CD4-positive, alpha-beta T cell treated with Interleukin-21 for 1 hour (primary cell): ENCODE measurements around the gene YIF1A.
"Not testable (repeated sequence)": the region's sequence is repeated elsewhere in the genome, so short reads cannot be mapped to it uniquely, and the experiment has no call there.

Experiments used
- DNase-seq: peaks from one replicate; pipeline ENCODE4 v3.0.0-alpha.2; 2020

Gene YIF1A

DNA sequence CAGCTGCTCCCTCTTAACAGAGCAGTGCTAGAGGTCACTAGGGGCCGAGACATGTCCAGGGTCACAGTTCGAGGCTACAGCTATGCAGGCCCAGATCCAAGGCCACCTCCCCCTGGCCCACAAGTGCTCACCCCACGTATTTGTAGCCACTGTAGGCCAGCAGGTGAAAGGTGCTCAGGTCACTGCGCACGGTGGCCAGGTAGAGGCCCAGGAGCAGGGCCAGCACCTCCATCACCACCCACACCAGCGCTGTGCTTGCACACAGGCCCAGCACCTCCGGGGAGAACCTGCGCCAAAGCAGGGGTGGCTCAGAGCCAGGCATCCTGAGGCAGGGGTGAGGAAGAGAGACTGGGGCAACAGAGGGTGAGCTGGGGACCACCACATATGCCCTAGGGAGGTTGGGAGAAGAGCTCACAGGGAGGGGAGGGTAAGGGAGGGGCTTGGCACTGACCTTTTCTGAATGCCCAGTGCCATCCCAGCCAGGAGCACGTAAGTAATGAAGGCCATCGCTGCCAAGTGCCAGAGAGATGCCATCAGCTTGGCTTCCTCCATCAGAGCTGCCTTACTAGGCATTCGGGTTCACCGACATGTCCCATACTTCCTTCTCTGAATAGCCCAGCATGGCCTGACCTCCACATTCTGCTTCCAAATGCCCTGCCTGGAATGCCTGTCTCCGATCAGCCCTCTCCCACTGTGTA is 3.5 kb downstream of the YIF1A start:
- DNase-seq, result no peak

DNA sequence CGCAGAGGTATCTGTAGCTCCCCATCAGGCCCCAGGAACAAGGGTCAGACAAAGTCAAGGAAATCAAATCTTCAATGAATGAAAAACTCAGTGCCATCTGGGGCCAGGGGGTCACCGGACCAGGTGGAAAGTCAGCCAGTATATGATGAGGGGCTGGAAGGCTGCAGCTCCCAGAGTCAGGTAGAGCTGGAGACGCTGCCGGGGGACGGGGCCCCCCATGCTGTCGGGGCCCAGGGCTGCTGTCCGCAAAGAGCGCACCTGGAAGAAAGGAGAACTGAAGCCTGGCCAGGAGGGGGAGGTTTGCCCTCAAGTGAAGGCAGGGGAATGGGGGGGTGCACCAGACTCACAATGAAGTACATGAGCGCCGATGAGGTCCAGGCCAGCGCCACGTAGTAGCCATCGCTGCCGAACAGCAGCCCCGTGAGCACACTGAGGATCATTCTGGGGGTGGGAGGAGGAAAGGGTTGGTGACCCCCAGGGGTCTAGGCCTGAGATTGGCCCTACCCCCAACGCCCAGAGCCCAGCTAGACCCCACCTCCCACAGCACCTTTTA is 4.3 kb downstream of the YIF1A start:
- no peak for DNase-seq

DNA sequence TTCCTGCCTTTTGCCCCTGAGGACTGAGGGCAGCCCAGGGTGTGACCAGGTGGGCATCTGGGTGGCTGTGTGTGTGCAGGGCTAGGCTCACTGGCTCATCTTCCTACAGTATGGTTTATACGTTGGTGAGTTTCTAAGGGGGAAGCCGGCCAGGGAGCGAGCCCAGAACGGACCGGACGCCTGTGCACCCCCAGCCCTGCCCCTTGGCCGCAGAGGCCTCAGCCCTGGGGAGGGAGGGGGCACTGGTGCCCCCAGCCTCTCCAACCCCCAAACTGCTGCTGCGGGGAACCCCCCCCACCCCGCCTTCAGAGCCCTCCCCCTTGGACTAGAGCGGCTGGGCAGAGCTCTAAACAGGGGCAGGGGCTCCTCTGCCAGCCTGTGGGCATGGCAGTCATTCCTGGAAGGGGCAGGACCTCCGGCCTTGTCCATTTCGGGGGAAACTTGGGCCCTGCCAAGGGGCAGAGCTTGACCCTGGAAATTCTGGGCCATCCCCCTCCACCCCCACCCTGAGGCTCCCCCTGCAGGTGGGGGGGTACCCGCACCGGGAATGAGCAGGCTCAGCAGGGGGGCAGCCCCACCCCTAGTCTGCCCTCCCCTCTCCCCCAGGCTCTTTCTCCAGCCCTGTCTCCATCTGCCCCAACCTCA is 5.4 kb downstream of the YIF1A start:
- DNase-seq, result no peak

DNA sequence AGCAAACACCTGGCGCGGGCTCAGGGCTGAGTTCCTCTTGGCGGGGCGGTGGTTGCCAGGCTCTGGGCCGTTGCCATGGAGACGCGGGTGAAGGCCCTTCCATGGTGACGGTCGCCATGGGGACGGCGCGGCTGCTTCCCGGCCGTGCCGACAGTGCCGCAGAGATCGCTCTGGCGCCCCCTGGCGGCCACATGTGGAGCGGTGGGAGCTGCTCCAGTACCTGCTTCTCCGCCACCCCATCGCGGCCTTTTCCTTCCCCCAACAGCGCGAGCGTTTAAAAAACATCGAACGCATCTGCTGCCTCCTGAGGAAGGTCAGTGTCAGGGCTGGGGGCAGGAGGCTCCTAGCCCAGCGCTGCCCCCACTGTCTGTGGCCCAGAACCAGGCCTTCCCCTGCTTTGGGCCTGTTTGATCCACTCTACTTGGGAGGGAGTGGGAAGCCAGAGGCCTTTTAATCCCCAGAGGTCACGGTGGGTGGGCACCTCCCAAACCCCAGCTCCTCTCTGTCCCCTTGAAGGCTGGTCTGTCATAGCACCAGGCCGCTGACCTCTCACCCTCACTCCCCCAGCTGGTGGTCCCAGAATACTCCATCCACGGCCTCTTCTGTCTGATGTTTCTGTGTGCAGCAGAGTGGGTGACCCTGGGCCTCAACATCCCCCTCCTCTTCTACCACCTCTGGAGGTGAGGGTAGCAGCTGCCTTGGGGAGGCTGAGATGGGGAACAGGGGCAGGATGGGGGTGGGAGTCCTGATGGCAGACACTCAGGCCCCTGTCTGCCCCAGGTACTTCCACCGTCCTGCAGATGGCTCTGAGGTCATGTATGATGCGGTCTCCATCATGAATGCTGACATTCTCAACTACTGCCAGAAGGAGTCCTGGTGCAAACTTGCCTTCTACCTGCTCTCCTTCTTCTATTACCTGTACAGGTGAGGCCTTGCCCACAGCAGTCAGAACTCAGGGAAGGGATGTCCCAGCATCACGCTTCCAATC is 6.2 kb downstream of the YIF1A start:
- peak; percentile 99 for DNase-seq

DNA sequence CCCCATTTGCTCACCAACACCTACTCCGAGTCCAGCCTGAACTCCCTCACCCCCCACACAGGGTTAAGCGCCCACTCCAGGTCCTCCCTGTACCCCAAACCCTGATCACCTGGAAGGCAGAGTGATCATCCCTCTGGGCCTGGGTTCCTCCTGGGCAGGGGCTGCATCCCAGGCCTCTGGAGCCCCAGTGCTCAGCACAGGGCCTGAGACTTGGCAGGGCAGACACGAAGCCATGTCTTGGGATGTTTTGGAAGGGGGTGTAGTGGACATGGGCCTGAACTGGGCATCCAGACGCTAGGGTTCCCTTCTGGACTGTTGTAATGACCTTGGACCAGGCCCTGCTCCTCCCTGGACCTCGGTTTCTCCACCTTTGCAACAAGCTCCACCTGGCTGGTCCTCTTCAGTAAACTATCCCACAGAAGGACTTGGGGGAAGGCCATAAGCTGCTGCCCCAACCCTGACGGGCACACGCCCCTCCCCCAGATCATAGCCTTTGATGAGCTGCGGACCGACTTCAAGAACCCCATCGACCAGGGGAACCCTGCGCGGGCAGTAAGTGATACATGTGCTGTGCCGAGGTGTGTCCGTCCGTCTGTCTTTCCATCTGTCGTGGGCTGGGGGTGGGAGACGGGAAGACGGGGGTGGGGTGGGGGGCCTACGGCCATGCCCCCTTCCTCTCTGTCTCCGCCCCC is 7.0 kb downstream of the YIF1A start:
- DNase-seq, result no peak

DNA sequence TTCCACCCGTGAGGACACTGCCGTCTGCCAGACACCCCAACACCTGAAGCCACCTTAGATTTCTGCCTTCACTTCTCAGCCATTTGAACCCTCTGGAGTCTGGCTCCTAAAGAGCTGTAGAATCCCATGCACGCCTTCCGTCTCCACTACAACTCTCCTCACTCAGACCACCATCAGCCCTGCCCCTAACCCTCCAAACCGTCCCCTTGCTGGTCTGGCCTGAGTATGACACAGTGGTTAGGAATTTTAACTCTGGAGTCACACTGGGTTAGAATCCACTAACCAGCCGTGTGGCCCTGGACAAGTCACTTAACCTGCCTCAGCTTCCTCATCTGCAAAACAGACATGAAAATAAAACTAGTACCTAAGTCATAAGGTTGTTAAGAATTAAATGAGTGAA is 7.9 kb downstream of the YIF1A start:
- DNase-seq, result no peak

DNA sequence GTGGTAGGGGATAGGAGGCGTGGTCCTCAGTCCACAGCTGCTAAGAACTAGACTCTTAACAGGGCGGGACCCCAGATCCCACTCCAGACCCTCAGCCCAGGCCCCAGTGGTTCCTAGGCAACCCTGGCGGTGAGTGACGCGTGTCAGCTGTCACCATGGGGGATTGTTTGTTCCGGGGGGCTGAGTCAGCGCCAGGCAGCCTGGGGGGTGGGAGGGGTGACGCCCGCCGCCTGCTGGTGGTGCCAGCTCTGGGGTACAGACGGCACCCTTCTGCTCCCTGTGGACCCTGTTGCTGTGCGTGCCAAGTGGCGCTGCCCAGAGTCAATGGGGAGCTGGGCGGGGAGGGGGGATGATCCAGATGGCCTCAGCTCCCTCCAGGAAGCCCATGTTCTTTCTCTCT is 8.5 kb downstream of the YIF1A start:
- no peak for DNase-seq

DNA sequence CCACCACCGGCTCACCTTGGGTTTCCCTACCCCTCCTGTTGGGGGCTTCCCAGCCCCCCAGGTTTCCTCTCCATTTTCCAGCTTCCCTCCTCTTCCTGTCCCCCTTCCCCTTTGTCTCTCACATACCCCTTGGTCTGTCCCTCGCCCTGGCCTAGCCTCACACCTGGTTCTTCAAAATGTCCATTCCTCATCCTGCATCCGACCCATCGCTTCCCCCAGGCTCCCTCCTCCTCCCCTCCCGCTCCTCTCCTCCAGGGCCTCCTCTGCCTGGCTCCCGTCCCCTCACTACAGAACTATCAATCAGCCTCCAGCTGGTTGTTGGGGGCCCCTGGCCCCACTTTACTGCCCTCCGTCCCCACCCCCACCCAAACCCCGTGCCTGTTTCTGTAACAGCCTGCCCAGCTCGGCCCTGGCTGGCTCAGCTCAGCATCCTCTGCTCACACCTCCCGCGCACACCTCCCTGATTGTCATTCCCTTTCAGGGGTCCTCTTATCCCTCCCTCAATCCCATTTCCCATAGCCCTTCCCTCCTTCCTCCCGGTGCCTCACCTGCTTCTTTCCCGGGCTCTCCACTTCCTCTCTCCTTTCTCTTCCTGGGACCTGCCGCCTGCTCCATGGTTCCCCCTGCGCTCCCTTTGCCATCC is 9.7 kb downstream of the YIF1A start:
- no peak for DNase-seq

DNA sequence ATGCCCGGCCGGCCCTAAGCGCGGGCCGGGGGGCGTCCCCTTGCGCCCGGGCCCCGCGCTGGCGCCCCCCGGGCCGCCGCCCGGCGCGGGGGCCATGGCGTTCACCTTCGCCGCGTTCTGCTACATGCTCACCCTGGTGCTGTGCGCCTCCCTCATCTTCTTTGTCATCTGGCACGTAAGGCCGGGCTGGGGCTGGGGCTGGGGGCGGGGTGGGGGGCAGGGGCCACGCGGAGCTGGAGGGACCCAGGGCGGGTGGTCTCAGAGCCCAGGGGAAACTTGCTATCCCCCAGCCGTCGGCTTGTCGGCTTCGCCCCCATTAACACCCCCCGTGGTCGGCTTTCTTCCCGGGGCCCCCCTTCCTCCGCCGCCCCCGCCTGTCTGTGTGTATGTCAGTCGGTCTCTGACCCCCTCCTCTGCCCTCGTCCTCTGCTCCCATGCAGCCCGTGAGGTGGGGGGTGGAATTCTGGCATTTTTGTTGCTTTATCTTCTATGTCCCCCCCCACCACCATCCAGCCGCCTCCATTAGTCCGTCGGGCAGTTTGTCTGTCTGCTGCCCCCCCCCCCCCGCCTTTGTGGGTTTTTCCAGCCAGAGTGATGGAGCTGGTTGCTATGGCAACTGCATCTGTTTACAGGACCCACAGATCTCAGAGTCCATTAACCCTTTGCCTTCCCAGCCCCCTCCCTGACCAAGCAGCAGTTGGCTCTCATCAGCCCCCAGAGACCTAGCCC is 10.4 kb downstream of the YIF1A start:
- peak; percentile 65 for DNase-seq

DNA sequence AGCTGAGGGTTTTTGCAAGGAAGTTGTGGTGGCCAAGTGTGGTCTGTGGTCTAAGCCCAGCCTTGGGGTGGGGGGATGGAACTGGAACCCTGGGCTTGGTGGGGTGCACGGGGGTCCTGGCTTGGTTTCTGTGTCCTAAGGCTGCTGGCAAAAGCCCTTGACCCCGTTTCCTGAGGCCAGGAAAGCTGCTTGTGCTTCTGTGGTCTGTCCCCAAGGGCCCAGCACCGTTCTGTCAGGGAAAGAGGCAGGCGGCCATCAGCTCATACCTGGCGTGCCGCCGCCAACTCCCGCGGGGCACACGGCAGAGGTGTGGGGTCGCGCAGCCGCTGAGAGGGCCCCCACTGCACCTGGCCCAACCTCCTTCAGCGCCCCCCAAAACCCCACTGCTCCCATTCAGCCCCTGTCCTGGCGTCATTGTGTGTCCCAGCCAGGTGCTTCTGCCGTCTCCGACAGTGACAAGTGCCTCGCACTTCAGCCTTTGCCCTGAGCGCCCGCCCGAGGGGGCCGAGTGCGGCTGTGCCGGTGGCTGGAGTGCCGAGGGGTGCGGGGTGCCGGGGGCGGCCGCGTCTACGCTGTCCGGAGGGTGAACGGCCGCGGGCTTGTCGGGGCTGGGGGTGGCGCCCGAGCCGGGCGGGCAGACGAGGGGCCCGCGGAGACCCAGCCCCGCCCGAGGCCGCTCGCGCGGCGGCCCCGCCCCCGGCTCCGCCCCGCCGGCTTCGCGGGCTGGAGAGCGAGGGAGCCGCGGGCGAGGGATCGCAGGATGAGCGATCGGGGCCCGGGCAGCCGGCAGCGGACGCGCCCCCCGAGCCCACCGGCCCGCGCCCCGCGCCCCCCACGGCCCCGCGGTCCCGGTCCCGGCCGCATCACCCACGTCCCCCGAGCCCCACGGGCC is 11.2 kb downstream of the YIF1A start, which contains the start of gene CNIH2:
TSS of gene CNIH2 (plus strand) at position 705 of the 892 bp plus-strand sequence. CDS start 282 bp downstream, outside the sequence.
- DNase-seq, result peak; percentile 56

DNA sequence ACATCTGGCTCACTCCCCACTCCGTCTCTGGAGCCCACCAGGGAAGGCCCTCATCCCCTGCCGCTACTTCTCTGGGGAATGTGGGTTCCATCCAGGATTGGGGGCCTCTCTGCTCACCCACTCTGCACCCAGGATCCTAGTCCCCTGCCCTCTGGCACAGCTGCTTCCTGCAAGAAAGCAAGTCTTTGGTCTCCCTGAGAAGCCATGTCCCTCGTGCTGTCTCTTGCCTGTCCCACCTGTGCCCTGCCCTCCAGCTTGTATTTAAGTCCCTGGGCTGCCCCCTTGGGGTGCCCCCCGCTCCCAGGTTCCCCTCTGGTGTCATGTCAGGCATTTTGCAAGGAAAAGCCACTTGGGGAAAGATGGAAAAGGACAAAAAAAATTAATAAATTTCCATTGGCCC is 11.9 kb downstream of the YIF1A start:
- DNase-seq, result not testable (repeated sequence)

DNA sequence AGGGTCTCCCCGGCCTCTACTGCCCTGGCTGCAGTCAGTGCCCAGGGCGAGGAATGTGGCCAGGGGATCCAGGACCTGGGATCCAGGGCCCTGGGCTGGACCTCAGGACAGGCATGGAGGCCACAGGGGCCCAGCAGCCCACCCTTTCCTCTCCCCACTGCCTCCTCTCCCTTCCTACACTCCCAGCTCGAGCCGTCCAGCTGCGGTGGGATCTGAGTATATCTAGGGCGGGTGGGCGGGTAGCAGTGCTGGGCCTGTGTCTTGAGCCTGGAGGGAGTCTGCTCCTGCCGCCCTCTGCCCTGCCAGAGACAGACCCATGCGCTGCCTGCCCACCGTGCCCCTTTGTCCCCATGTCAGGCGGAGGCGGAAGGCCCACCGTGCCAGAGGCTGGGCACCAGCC is 12.3 kb downstream of the YIF1A start:
- DNase-seq, result not testable (repeated sequence)

DNA sequence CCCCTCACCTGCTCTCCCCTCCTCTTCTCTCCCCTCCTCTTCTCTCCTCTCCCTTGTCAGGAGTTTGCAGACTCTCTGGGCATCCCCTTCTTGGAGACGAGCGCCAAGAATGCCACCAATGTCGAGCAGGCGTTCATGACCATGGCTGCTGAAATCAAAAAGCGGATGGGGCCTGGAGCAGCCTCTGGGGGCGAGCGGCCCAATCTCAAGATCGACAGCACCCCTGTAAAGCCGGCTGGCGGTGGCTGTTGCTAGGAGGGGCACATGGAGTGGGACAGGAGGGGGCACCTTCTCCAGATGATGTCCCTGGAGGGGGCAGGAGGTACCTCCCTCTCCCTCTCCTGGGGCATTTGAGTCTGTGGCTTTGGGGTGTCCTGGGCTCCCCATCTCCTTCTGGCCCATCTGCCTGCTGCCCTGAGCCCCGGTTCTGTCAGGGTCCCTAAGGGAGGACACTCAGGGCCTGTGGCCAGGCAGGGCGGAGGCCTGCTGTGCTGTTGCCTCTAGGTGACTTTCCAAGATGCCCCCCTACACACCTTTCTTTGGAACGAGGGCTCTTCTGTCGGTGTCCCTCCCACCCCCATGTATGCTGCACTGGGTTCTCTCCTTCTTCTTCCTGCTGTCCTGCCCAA is 12.8 kb downstream of the YIF1A start:
- DNase-seq, result no peak

DNA sequence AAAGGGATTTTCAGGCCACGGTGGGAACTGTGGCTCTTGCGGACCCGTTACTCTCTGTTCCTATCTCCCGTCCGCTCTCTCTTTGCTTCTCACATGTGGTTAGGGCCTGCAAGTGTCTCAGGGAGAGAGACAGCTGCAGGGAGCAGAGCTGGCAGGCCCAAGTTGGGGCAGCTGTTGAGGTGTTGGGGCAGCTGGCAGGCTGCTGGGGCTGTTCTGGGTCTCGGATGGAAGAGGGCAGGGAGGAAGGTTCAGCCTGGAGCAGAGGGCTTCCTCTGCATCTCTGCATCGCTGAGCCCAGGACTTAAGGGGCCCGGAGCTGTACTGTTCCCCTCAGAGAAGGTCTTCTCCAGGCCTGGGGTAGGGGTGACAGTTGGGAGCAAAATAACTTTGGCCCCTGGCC is 13.5 kb downstream of the YIF1A start:
- no peak for DNase-seq

DNA sequence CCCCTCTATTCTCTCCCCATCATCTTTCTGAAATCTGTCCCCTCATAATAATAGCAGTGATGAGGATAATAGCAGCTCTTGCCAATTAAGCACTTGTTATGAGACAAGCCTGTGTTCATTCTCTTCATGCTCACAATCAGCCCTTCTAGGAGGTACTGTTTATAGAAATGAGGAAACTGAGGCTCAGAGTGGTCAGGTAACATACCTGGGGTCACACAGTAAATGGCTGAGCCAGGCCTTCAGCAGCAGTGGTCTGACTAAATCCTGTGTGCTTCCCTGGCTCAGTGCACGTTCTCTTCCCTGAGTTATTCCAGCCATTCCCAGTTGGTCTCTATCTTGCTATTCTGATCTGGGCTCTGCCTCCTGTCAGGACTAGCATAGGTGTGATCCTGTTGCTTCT is 14.7 kb downstream of the YIF1A start:
- DNase-seq, result no peak

DNA sequence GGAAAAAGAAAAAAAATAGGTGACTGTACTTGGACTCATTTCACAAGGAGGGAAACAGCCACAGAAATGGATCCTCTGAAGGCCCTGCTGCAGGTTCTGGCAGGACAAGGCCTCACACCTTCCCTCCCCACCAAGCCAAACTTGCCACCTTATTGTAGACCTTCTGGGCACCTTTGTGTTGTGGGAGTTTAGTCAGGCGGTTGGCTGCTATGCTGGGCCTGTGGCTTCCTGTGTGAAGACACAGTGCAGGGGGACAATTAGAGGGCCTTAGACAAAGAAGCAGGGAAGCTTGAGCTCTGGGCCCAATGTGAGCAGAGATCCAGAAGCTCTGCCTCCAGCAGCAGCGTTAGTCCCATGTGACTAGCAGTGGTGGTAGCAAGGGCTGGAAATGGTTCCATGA is 16.3 kb downstream of the YIF1A start:
- peak; percentile 58 for DNase-seq

DNA sequence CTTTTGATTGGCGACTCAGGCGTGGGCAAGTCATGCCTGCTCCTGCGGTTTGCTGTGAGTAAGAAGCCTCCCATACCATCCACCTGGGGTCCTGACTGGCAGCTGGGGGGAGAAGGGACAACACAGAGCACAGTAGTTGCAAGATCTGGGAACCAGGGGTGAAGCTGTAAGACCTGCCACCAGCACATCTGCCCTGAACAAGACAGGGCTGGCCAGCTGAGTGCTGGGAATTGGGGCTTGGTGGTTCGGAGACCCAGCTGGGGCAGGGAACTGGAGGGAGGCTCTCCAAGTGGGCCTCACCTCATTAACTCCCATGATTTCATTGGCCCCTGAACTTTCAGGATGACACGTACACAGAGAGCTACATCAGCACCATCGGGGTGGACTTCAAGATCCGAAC is 17.1 kb downstream of the YIF1A start:
- DNase-seq, result no peak

DNA sequence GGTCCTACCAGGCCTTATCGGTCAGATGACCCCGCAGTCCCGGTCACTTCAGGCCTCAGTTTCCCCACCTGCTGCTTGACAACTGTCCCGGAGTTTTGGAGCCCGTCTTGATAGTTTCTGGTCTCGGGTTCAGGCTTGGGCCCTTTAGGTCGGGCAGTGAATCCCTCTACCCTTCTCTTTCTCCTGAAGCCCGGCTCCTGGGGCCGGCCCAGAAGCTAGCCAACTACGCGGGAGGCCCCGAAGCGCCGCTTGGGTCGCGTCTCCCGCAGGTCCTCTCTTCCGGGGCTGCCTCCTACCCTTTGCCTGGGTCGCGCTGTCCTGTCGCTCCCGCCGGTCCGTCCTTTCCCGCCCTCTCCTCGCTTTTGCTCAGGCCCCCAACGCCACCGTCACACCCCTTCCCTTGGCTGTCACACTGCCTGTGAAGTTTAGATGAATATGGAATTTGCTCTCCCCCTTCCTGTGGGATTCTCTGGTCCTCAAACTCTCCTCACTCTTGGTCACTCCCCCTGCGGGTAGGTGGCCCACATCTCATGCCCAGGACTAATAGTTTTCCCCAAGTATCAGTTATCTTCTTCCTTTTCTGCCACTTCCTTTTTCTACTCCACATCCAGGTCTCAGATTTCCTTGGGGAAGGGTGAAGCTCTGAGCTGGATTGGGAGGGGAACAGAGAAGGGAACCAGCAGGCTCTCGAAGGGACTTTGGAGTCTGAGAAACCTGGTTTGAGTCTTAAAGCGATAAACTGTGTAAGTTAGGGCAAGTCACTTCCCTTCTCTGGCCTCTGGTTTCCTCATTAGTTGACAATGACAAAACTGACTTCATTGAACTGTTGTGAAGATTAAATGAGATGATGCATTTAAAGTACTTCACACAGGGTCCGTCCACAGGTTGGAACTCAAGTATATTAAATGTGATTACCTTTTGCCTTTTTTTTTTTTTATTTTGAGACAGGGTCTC is 19.7 kb downstream of the YIF1A start:
- DNase-seq, result peak; percentile 24
